Astrocyte of the spinal cord (primary cell): ENCODE data around the gene IQGAP2.

Source experiments
- DNase-seq: peaks from one replicate; pipeline ENCODE4 v3.0.0; 2011; ENCODE audit warnings: low read depth, low spot score
- H3K4me3 ChIP-seq: 2 replicates; pipeline ENCODE4 v1.5.1; 2011; ENCODE audit warnings: low read depth, mild to moderate bottlenecking, low read length, moderate library complexity
- in situ Hi-C: cut with HindIII; loops from 2 replicates; pipeline ENCODE4 v1.10.0; 2017; ENCODE audit warnings: low sequenced_read_pairs
- TF ChIP-seq, protein P1 (sequence below): IDR thresholded peaks from 2 replicates; pipeline ENCODE4 v1.5.1; 2012; ENCODE audit warnings: low read depth, mild to moderate bottlenecking, low read length, inconsistent platforms

IQGAP2 gene

DNA sequence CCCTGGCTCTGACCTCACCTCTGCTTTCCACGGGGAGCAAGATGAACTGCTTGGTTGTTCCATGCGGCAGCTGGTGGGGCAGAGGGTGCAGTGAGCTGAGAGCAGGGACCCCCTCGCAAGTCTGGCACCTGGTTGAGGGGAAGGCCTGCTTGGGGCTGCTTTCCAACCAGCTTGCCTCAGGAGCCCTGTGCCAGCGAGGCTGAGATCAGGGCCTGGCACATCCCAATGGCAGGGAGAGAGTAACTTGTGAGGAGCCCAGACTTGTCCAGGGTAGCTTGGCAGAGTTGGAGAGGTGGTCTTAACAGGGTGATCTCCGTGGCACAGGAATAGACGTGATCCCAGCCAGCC lies 68.9 kb downstream of the IQGAP2 start:
- TF ChIP-seq, protein P1, sequence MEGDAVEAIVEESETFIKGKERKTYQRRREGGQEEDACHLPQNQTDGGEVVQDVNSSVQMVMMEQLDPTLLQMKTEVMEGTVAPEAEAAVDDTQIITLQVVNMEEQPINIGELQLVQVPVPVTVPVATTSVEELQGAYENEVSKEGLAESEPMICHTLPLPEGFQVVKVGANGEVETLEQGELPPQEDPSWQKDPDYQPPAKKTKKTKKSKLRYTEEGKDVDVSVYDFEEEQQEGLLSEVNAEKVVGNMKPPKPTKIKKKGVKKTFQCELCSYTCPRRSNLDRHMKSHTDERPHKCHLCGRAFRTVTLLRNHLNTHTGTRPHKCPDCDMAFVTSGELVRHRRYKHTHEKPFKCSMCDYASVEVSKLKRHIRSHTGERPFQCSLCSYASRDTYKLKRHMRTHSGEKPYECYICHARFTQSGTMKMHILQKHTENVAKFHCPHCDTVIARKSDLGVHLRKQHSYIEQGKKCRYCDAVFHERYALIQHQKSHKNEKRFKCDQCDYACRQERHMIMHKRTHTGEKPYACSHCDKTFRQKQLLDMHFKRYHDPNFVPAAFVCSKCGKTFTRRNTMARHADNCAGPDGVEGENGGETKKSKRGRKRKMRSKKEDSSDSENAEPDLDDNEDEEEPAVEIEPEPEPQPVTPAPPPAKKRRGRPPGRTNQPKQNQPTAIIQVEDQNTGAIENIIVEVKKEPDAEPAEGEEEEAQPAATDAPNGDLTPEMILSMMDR, result no peak
- in situ Hi-C loops, result no loop called here
- no peak for DNase-seq
- no peak overlapping the region for H3K4me3 ChIP-seq

- no peak overlapping the region for H3K4me3 ChIP-seq
- TF ChIP-seq, protein P1, result no peak
- in situ Hi-C loops, result no loop called here
- no peak for DNase-seq
Observed at GRCh38 chr5:76472335-76473008, 69.4 kb downstream of the IQGAP2 start.

GRCh38 chr5:76473009-76473336 lies 69.9 kb downstream of the IQGAP2 start:
- no peak overlapping the region for H3K4me3 ChIP-seq
- DNase-seq, result no peak
- in situ Hi-C loops, result no loop called here
- TF ChIP-seq, protein P1, result no peak

GRCh38 chr5:76473661-76474060 lies 70.6 kb downstream of the IQGAP2 start:
- no peak overlapping the region for H3K4me3 ChIP-seq
- TF ChIP-seq, protein P1, result no peak
- DNase-seq, result no peak
- in situ Hi-C loops, result no loop called here

GRCh38 chr5:76474377-76474776 lies 71.3 kb downstream of the IQGAP2 start:
- DNase-seq, result no peak
- in situ Hi-C loops, result no loop called here
- no peak overlapping the region for H3K4me3 ChIP-seq
- TF ChIP-seq, protein P1, result no peak

GRCh38 chr5:76475385-76475784 lies 72.3 kb downstream of the IQGAP2 start:
- in situ Hi-C loops, result no loop called here
- TF ChIP-seq, protein P1, result no peak
- DNase-seq, result no peak

DNA sequence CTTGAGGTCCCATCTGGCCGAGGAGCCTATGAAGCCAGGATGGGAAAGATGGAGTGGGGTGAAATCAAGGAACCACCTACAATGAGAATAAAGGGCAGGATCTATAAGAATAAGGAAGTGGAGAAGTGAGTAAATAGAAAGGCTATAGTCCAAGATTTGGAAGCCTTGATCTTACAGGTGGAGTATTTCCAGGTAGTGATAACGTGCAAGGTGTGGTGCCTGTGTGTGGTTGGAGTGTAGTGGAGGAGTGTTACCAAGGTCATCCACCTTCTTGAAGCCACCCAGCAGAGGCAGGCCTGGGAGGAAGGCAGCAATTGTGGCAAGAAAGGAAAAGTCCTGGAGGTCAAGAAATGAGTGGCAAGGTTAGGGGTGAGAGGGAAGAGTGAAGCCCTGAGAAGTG lies 72.9 kb downstream of the IQGAP2 start:
- H3K4me3 ChIP-seq, result no peak overlapping the region
- in situ Hi-C loops, result no loop called here
- no peak for DNase-seq
- TF ChIP-seq, protein P1, result no peak

More at GRCh38 chr5:76475385-76475784, 72.3 kb downstream of the IQGAP2 start:
- H3K4me3 ChIP-seq, result no peak overlapping the region
